Activated naive CD8-positive, alpha-beta T cell treated with anti-CD3 and anti-CD28 coated beads, Interleukin-2, amount 10 ng/mL, durations not matched to agents 7 days and 5 days (primary cell): Measurements from ENCODE around the gene PPP1R13L. TPM values are rescaled to one million over a fixed set of nuclear protein-coding genes. Genes with fewer than 3 reads are reported as not detected.
"Not testable (repeated sequence)": the region's sequence is repeated elsewhere in the genome, so short reads cannot be mapped to it uniquely, and the experiment has no call there.

Experiments used
- ATAC-seq: fragments of 150-1000 bp; cut with Tn5 transposase; one replicate; pipeline ENCODE4 v1.10.0; 2021; ENCODE audit warnings: low read depth, moderate library complexity
- POLR2A ChIA-PET: fragments of 350-600 bp; sonication (Branson Sonifier 250); formaldehyde crosslinking; loops from one replicate; lab custom pipeline; 2021; ENCODE audit warnings: antibody characterized with exemption; lab: Charles Lee
- DNase-seq: peaks from one replicate; pipeline ENCODE4 v3.0.0; 2021
- H3K27ac Mint-ChIP-seq: one replicate; pipeline ENCODE4 v1.8.0; 2022; ENCODE audit warnings: mild to moderate bottlenecking, mixed read lengths
- H3K27me3 Mint-ChIP-seq: one replicate; pipeline ENCODE4 v1.8.0; 2022; ENCODE audit warnings: mild to moderate bottlenecking, moderate library complexity, mixed read lengths
- H3K36me3 Mint-ChIP-seq: one replicate; pipeline ENCODE4 v1.8.0; 2021; ENCODE audit warnings: mild to moderate bottlenecking, mixed read lengths
- H3K4me1 Mint-ChIP-seq: one replicate; pipeline ENCODE4 v1.8.0; 2021; ENCODE audit warnings: mixed read lengths
- H3K4me3 Mint-ChIP-seq: one replicate; pipeline ENCODE4 v1.8.0; 2022; ENCODE audit warnings: mild to moderate bottlenecking, moderate library complexity, mixed read lengths
- H3K9me3 Mint-ChIP-seq: one replicate; pipeline ENCODE4 v1.8.0; 2021; ENCODE audit warnings: mixed read lengths
- microRNA-seq: library from miRNA; unstranded; fragments of <30 nt; microRNA quantifications from one replicate; pipeline ENCODE4 v1.2.0, GENCODE V29; 2022
- total RNA-seq, 2 experiments: library from RNA; stranded (reverse); gene quantifications; one replicate each; pipeline ENCODE4 v1.2.3, GENCODE V29; 2021

The PPP1R13L gene
- total RNA-seq, 2 experiments from 2014 or later: 20.2 to 25.7 TPM

DNA sequence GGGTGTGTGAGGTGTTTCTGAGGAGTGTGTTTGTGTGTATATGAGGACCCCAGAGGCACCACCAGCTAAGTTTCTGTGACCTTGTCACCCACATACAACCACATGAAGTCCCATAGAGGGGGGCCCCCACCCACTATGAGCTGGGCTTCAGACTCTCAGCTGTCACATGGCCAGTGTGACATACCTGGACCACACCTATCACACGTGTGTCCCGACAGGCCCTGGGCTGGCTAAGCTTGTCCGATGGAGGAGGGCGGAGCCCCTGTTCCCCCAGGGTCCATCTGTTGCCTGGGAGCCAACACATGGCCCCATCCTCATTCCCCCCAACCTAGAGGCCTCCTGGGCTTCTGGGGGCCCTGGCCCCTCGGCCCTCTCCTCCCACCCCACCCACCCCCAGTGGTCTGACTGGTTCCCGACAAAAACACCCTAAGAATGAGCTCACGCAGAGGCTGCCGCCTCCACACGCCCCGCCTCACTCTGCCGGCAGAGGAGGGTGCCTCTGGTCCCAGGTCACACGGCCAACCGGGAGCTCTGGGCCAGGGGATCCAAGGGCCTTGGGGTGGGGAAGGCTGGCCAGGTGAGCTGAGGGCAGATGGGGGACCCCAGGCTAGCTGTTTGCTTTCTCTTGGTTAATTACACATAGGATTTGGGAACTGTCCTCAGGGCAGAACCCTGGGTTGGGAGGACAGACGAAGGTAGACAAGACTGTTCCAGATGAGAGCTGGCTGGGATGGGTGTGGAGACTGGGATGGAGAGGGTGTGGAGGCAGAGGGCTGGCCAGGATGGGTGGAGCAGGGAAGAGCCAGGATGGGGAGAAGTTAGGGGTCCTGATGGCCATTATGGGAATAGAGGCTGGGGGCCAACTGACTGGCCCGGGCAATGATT is 60.0 kb downstream of the PPP1R13L start:
- peaks cover 2% of the 10 kb centered on the region for H3K36me3 Mint-ChIP-seq
- no peak overlapping the region for H3K27ac Mint-ChIP-seq
- H3K27me3 Mint-ChIP-seq: peaks cover 16% of the 10 kb centered on the region
- peaks cover 3% of the 10 kb centered on the region for H3K4me1 Mint-ChIP-seq
- ATAC-seq (no peak), DNase-seq (no peak)
- no peak overlapping the region for H3K4me3 Mint-ChIP-seq
- no peaks in the 10 kb centered on the region for H3K9me3 Mint-ChIP-seq
- POLR2A ChIA-PET: no interaction called here

- H3K9me3 Mint-ChIP-seq: no peaks in the 10 kb centered on the region
- POLR2A ChIA-PET: no interaction called here
- no peaks in the 10 kb centered on the region for H3K36me3 Mint-ChIP-seq
- no peak overlapping the region for H3K4me3 Mint-ChIP-seq
- DNase-seq (no peak), ATAC-seq (no peak)
- H3K27ac Mint-ChIP-seq: no peak overlapping the region
- peaks cover 18% of the 10 kb centered on the region for H3K27me3 Mint-ChIP-seq
- H3K4me1 Mint-ChIP-seq: peaks cover 5% of the 10 kb centered on the region
Measured at GRCh38 chr19:45342911-45343310, 62.0 kb downstream of the PPP1R13L start.

- DNase-seq: no peak
- no peak overlapping the region for H3K4me3 Mint-ChIP-seq
- no peaks in the 10 kb centered on the region for H3K9me3 Mint-ChIP-seq
- no peak for ATAC-seq
- H3K36me3 Mint-ChIP-seq: no peaks in the 10 kb centered on the region
- no peak overlapping the region for H3K27ac Mint-ChIP-seq
- POLR2A ChIA-PET: no interaction called here
- H3K27me3 Mint-ChIP-seq: peaks cover 14% of the 10 kb centered on the region
- peaks cover 5% of the 10 kb centered on the region for H3K4me1 Mint-ChIP-seq
Measured at GRCh38 chr19:45340899-45341453, 63.9 kb downstream of the PPP1R13L start.

DNA sequence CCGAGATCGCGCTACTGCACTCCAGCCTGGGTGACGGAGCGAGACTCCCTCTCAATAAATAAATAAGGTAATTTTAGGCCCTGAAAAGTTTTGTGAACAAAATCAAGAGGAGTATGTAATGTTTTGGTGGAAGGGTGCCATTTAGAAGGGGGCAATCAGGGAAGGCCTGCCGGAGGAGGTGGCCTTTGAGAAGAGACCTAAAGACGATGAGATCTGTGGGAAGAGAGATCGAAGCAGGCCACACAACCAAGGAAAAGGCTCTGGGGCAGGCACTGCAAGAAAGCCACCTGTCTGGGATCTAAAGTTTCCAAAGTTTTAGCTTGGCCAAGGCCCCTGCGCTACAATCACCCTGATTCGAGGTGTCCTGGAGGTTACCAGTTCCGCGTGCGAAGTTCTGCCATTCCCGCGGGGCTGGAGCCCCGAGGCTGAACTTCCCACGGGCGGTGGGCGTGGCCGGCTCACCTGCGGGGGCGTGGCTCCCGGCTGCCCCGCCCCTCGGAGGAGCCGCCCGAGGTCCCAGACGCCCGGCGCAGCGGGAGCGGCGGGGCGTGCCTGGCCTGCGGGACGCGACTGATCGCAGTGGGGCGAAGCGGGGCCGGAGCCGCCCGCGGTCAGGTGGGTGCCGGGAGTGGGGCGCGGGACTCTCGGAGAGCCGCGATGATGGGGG is 64.5 kb downstream of the PPP1R13L start, which contains the start of gene KLC3:
KLC3 (plus strand) TSS at position 519 of the 667 bp plus-strand sequence. CDS start 4,792 bp downstream, outside the sequence.
- no peak within 1 kb of the TSS for H3K27ac Mint-ChIP-seq
- peaks cover 5% of the 10 kb centered on the region for H3K4me1 Mint-ChIP-seq
- DNase-seq (peak; percentile 75), ATAC-seq (peak; percentile 44)
- H3K9me3 Mint-ChIP-seq: no peaks in the 10 kb centered on the region
- H3K27me3 Mint-ChIP-seq: peaks cover 12% of the 10 kb centered on the region
- no peaks in the 10 kb centered on the region for H3K36me3 Mint-ChIP-seq
- POLR2A ChIA-PET: no interaction called here
- peak within 1 kb of the TSS; percentile 70 for H3K4me3 Mint-ChIP-seq

DNA sequence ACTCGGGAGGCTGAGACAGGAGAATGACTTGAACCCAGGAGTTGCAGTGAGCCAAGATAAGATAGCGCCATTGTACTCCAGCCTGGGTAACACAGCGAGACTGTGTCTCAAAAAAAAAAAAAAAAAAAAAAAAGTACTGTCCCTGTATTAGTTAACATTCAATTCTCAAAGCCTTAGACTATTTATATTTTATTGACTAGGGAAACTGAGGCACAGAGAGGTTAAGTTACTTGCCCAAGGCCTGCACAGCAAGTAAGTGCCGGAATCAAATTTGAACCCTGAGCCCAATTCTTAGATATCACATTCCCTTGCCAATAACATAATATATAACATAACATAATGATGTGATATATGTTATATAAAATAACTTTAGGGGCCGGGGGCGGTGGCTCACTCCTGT is 65.2 kb downstream of the PPP1R13L start:
- Mint-ChIP-seq H3K27me3 (peaks cover 9% of the 10 kb centered on the region), H3K27ac (no peak overlapping the region), H3K4me3 (no peak overlapping the region), H3K4me1 (peaks cover 5% of the 10 kb centered on the region), H3K9me3 (no peaks in the 10 kb centered on the region), H3K36me3 (no peaks in the 10 kb centered on the region)
- DNase-seq (no peak), ATAC-seq (no peak)
- POLR2A ChIA-PET: interaction anchor here (0.6 kb wide), 1 partner anchor 402 kb away, joined by 5 read pairs; no protein-coding TSS in a partner anchor

DNA sequence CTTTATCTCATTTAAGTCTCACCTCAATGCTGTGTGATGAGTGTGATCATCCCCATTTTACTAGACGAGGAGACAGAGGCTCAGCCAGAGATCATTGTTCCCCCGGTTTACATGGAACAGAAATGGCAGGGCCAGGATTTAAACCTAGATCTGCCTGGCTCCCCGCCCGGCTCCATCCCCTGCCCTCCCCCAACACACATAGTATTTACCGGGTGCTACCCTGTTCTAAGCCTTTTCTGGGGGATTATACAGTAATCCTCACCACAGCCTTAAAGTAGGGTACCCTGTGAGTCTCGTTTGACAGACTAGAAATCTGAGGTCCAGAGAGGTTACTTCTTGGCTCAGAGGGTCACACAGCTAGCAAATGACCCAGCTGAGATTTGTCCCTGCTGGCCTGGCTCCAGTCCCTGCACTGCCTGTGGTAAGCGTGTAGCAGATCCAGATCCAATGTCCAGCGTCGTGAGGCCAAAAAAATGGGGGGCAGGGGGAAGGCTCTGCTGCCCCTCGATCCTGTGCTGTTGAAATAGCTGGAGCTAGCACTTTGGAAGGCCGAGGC is 68.1 kb downstream of the PPP1R13L start:
- H3K4me3 Mint-ChIP-seq: no peak overlapping the region
- H3K27me3 Mint-ChIP-seq: peaks cover 7% of the 10 kb centered on the region
- H3K4me1 Mint-ChIP-seq: peaks cover 6% of the 10 kb centered on the region
- ATAC-seq (no peak), DNase-seq (no peak)
- H3K36me3 Mint-ChIP-seq: no peaks in the 10 kb centered on the region
- no peak overlapping the region for H3K27ac Mint-ChIP-seq
- H3K9me3 Mint-ChIP-seq: no peaks in the 10 kb centered on the region
- POLR2A ChIA-PET: no interaction called here

DNA sequence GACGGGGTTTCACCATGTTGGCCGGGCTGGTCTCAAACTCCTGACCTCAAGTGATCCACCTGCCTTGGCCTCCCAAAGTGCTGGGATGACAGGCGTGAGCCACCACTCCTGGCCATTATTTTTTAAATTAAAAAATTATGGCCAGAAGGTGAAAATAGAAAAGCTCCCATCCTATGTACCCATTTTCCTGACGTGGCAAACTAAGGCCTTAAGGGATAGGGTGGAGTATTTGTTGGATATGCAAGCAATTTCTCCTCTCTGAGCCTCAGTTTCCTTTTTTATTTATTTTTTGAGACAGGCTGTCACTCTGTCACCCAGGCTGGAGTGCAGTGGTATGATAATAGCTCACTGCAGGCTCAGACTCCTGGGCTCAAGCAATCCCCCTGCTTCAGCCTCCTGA is 70.0 kb downstream of the PPP1R13L start:
- H3K4me3 Mint-ChIP-seq, POLR2A ChIA-PET, H3K4me1 Mint-ChIP-seq, H3K9me3 Mint-ChIP-seq, H3K36me3 Mint-ChIP-seq, H3K27me3 Mint-ChIP-seq, DNase-seq, ATAC-seq, H3K27ac Mint-ChIP-seq: not testable (repeated sequence)

GRCh38 chr19:45333609-45334303 is 71.1 kb downstream of the PPP1R13L start:
- H3K27me3 Mint-ChIP-seq: no peaks in the 10 kb centered on the region
- H3K4me3 Mint-ChIP-seq: no peak overlapping the region
- POLR2A ChIA-PET: interaction anchor here (0.7 kb wide), 1 partner anchor 152 kb away, joined by 3 read pairs; no protein-coding TSS in a partner anchor
- H3K9me3 Mint-ChIP-seq: no peaks in the 10 kb centered on the region
- no peaks in the 10 kb centered on the region for H3K36me3 Mint-ChIP-seq
- peaks cover 3% of the 10 kb centered on the region for H3K4me1 Mint-ChIP-seq
- ATAC-seq (no peak), DNase-seq (no peak)
- H3K27ac Mint-ChIP-seq: no peak overlapping the region

DNA sequence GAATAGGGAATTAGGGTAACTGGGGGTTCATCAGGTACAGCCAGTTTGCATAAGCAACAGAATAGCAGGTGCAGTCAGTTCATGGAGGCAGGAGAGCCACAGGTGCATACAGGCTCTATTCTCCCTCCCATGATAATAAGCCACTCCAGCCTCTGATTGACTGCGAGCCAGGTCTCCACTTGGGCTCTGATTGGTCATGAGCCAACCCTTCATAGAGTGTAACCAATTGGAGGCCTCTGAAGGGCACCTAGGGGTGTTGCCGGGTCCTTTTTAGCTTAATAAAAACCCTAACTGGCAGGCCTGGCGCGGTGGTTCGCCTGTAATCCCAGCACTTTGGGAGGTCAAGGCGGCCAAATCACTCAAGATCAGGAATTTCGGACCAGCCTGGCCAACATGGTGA is 73.5 kb downstream of the PPP1R13L start:
- H3K4me1 Mint-ChIP-seq: peaks cover 3% of the 10 kb centered on the region
- no peaks in the 10 kb centered on the region for H3K36me3 Mint-ChIP-seq
- H3K27me3 Mint-ChIP-seq: peaks cover 9% of the 10 kb centered on the region
- DNase-seq: no peak
- H3K4me3 Mint-ChIP-seq: no peak overlapping the region
- H3K27ac Mint-ChIP-seq: no peak overlapping the region
- POLR2A ChIA-PET: no interaction called here
- ATAC-seq: no peak
- H3K9me3 Mint-ChIP-seq: no peaks in the 10 kb centered on the region

Small RNA genes within 50 kb of the gene (microRNA-seq; reads per million reads assigned to microRNA genes)
- gene MIR6088: not detected

Other genes with a start within 250 kb of the PPP1R13L start
- gene NKPD1, start 244.1 kb downstream of the PPP1R13L start, total RNA-seq: under 1 TPM; 0.31 to 0.47 TPM
- 10 to 100 TPM; 61.1 to 63.6 TPM for gene TRAPPC6A, start 226.8 kb downstream of the PPP1R13L start, total RNA-seq
- 10 to 100 TPM; 21.9 to 22.8 TPM for gene BLOC1S3, start 226.3 kb downstream of the PPP1R13L start, total RNA-seq
- not detected for gene EXOC3L2, start 159.7 kb downstream of the PPP1R13L start, total RNA-seq
- 10 to 100 TPM; 24.8 to 26.1 TPM for gene MARK4, start 153.8 kb downstream of the PPP1R13L start, total RNA-seq
- gene CKM, start 82.2 kb downstream of the PPP1R13L start, total RNA-seq: not detected
- gene KLC3, start 64.3 kb downstream of the PPP1R13L start, total RNA-seq: not detected
- 10 to 100 TPM; 20.0 to 28.2 TPM for gene ERCC2, start 34.5 kb downstream of the PPP1R13L start, total RNA-seq
- gene POLR1G, start 1.6 kb upstream of the PPP1R13L start, total RNA-seq: 1 to 10 TPM; 6.0 to 6.3 TPM
- 10 to 100 TPM; 63.1 to 63.3 TPM for gene ERCC1, start 18.8 kb upstream of the PPP1R13L start, total RNA-seq
- gene FOSB, start 62.9 kb upstream of the PPP1R13L start, total RNA-seq: 10 to 100 TPM; 68.7 to 69.4 TPM
- gene RTN2, start 92.0 kb upstream of the PPP1R13L start, total RNA-seq: 1 to 10 TPM; 3.0 to 3.3 TPM
- gene PPM1N, start 93.4 kb upstream of the PPP1R13L start, total RNA-seq: 1 to 10 TPM; 5.8 to 6.1 TPM
- 100 to 1,000 TPM; 166 to 180 TPM for gene VASP, start 102.4 kb upstream of the PPP1R13L start, total RNA-seq
- 10 to 100 TPM; 10.6 to 11.8 TPM for gene OPA3, start 179.7 kb upstream of the PPP1R13L start, total RNA-seq
- gene GPR4, start 197.1 kb upstream of the PPP1R13L start, total RNA-seq: not detected
- 10 to 100 TPM; 93.1 to 94.2 TPM for gene EML2, start 234.3 kb upstream of the PPP1R13L start, total RNA-seq